Heart left ventricle (tissue), 13 donors: ENCODE data around the gene OIP5.

Experiments
- CTCF ChIP-seq, 12 donors: fragments of 200-600 bp; sonication (generic) in 4 of 12; IDR thresholded peaks; one replicate each; pipeline versions ENCODE4 v1.5.0 to v1.8.0; 2018 to 2022; ENCODE audit warnings: antibody characterized with exemption in 12 of 12, mild to moderate bottlenecking in 5 of 12
- POLR2A ChIP-seq, 2 donors: fragments of 450-650 bp; IDR thresholded peaks; one replicate each; pipeline ENCODE4 v1.6.1; 2017; ENCODE audit warnings: antibody characterized with exemption in 2 of 2, mild to moderate bottlenecking in 2 of 2, moderate library complexity in 2 of 2
- donor health status: ischemic (EF 13 %, LVEDD 7.1; RV severe dilation, severe dysfunction).
- donor health status: DM: no; HTN: yes; CAD: no.
- donor health status: DM: no; HTN: no; CAD: no.
- donor health status: ischemic (EF 25% LVEDD 6.9; RV normal size, moderate dysfunction).
- donor health status: ischemic (EF 25% LVEDD 5.7; RV mildly dilated, moderate dysfunction).
- donor health status: ischemic (EF 35%, LVEDD 5.7; RV mildly dilated, moderate dysfunction).
- donor health status: nonischemic (EF 11% LVEDD 7.7; RV severe dilation, severe dysfunction).
- donor health status: DM: yes; HTN: yes; CAD: no.
- donor health status: PGD.
- donor health status: ischemic (EF 29% LVEDD 5.4; RV normal size, mild dysfunction).
- donor health status: nonischemic (EF 23%, LVEDD 6.1; RV moderate dilation, normal function).

DNA sequence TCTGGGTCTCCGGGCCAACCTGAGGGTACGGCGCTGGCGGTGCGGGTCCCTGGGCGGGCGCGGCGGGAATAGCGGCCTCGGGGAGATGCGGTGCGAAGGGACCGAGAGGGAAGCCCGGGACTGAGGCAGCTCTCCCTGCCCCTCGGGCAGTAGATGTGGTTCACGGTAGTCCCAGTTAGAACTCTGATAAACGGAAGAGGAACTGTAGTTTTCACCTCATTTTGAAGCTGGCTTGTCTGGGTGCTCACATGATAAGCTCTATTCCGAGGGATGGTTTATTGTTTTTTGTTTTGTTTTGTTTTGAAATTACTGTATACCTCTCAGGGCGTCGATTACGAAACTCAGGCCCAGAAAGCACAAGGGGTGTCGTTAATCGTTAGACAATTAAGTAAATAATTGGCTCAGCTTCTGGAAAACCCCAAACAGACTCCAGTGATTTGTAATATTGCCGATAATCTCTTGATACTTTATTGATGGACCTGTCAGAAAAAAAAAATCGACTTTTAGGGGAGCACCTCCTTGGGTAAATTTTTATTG, 703 bp upstream of the OIP5 start:
- TF ChIP-seq CTCF (IDR thresholded peaks at IDR 0.05) (no peak), POLR2A (IDR thresholded peaks at IDR 0.05) (no peak)
